Neural cell (in vitro differentiated cells): ENCODE measurements around the gene ADI1. TPM values are rescaled to one million over a fixed set of nuclear protein-coding genes. Genes with fewer than 3 reads are reported as not detected.

ENCODE experiments used
- H2AFZ ChIP-seq: fragments of 200-600, 300-800 bp; sonication (generic), shearing (Covaris generic); 2 replicates; pipeline ENCODE4 v1.6.0; 2014; ENCODE audit warnings: low read depth, mild to moderate bottlenecking, antibody characterized with exemption, low read length, moderate library complexity
- H3F3A ChIP-seq: fragments of 200-600 bp; shearing (Covaris generic); 2 replicates; pipeline ENCODE4 v1.6.1; 2016; ENCODE audit warnings: mild to moderate bottlenecking, moderate library complexity, mixed read lengths, antibody characterized with exemption, low read length; ENCODE audit not compliant: insufficient read depth, poor library complexity, severe bottlenecking
- H3K27ac ChIP-seq: fragments of 200-600, 300-800 bp; sonication (generic), shearing (Covaris generic); 2 replicates; pipeline ENCODE4 v1.5.1; 2014; ENCODE audit warnings: mild to moderate bottlenecking, low read length, moderate library complexity
- H3K27me3 ChIP-seq: fragments of 300-800, 200-600 bp; sonication (generic), shearing (Covaris generic); 2 replicates; pipeline ENCODE4 v1.6.0; 2014; ENCODE audit warnings: mild to moderate bottlenecking, low read depth, low read length, moderate library complexity; ENCODE audit not compliant: insufficient read depth
- H3K36me3 ChIP-seq: fragments of 300-800, 200-600 bp; sonication (generic), shearing (Covaris generic); 2 replicates; pipeline ENCODE4 v1.5.1; 2014; ENCODE audit warnings: mild to moderate bottlenecking, antibody characterized with exemption, low read length, moderate library complexity; ENCODE audit not compliant: insufficient read depth
- H3K4me2 ChIP-seq: fragments of 300-800, 200-600 bp; sonication (generic), shearing (Covaris generic); 2 replicates; pipeline ENCODE4 v1.6.0; 2014; ENCODE audit warnings: mild to moderate bottlenecking, low read length
- H3K4me3 ChIP-seq: fragments of 300-800, 200-600 bp; sonication (generic), shearing (Covaris generic); 2 replicates; pipeline ENCODE4 v1.5.1; 2014; ENCODE audit warnings: mild to moderate bottlenecking, low read length, moderate library complexity
- H3K79me2 ChIP-seq: fragments of 200-600 bp; shearing (Covaris generic); replicated peaks from 2 replicates; pipeline ENCODE4 v1.6.0; 2014; ENCODE audit warnings: mild to moderate bottlenecking, low read length, moderate library complexity; ENCODE audit not compliant: insufficient read depth
- H3K9ac ChIP-seq: fragments of 300-800, 200-600 bp; sonication (generic), shearing (Covaris generic); 2 replicates; pipeline ENCODE4 v1.6.1; 2016; ENCODE audit warnings: mild to moderate bottlenecking, low read length, mixed read lengths
- H3K9me2 ChIP-seq: fragments of 200-600 bp; shearing (Covaris generic); 2 replicates; pipeline ENCODE4 v1.6.1; 2016; ENCODE audit warnings: mild to moderate bottlenecking, low read length, mixed read lengths; ENCODE audit not compliant: insufficient read depth
- H3K9me3 ChIP-seq: fragments of 200-600, 300-800 bp; sonication (generic), shearing (Covaris generic); 2 replicates; pipeline ENCODE4 v1.6.1; 2016; ENCODE audit warnings: mild to moderate bottlenecking, mixed run types, low read length, moderate library complexity, mixed read lengths
- H4K20me1 ChIP-seq: fragments of 200-600 bp; shearing (Covaris generic); 2 replicates; pipeline ENCODE4 v1.6.1; 2016; ENCODE audit warnings: mild to moderate bottlenecking, mixed run types; ENCODE audit not compliant: insufficient read depth
- EP300 ChIP-seq: fragments of 450-650 bp; conservative IDR thresholded peaks from 2 replicates; pipeline ENCODE4 v1.6.1; 2014; ENCODE audit warnings: antibody characterized with exemption, mild to moderate bottlenecking, moderate library complexity; ENCODE audit not compliant: poor library complexity, severe bottlenecking
- EZH2 ChIP-seq: fragments of 200-600, 300-800 bp; shearing (Covaris generic), sonication (generic); IDR thresholded peaks from 2 replicates; pipeline ENCODE4 v1.6.1; 2014; ENCODE audit warnings: antibody characterized with exemption, low read length, borderline replicate concordance, mild to moderate bottlenecking; ENCODE audit not compliant: insufficient read depth, poor library complexity, severe bottlenecking
- MXI1 ChIP-seq: fragments of 450-650 bp; conservative IDR thresholded peaks from 2 replicates; pipeline ENCODE4 v1.6.1; 2014; ENCODE audit warnings: antibody characterized with exemption, mild to moderate bottlenecking; ENCODE audit not compliant: poor library complexity, severe bottlenecking
- POLR2AphosphoS5 ChIP-seq: IDR thresholded peaks from 2 replicates; pipeline ENCODE4 v1.6.1; 2012
- RAD21 ChIP-seq: fragments of 450-650 bp; conservative IDR thresholded peaks from 2 replicates; pipeline ENCODE4 v1.6.1; 2014; ENCODE audit warnings: antibody characterized with exemption, mild to moderate bottlenecking, moderate library complexity
- REST ChIP-seq: IDR thresholded peaks from 2 replicates; pipeline ENCODE4 v1.6.1; 2012; ENCODE audit warnings: borderline replicate concordance
- SMC3 ChIP-seq: fragments of 450-650 bp; conservative IDR thresholded peaks from 2 replicates; pipeline ENCODE4 v1.6.1; 2014; ENCODE audit warnings: antibody characterized with exemption, mild to moderate bottlenecking, moderate library complexity; ENCODE audit not compliant: poor library complexity
- TAF1 ChIP-seq: IDR thresholded peaks from 2 replicates; pipeline ENCODE4 v1.6.1; 2012; ENCODE audit warnings: low read depth
- polyA plus RNA-seq: library from polyadenylated mRNA; depleted of rRNA; stranded (reverse); fragments of >200 nt; gene quantifications from 2 replicates; pipeline ENCODE4 v1.2.3, GENCODE V29; 2014
- TF ChIP-seq, protein P1 (sequence below): fragments of 450-650 bp; IDR thresholded peaks from 2 replicates; pipeline ENCODE4 v1.5.1; 2014; ENCODE audit warnings: antibody characterized with exemption, mild to moderate bottlenecking, moderate library complexity; ENCODE audit not compliant: poor library complexity, severe bottlenecking

The ADI1 gene
- polyA plus RNA-seq, 1 donor from 2014 or later: 23.9 TPM

DNA sequence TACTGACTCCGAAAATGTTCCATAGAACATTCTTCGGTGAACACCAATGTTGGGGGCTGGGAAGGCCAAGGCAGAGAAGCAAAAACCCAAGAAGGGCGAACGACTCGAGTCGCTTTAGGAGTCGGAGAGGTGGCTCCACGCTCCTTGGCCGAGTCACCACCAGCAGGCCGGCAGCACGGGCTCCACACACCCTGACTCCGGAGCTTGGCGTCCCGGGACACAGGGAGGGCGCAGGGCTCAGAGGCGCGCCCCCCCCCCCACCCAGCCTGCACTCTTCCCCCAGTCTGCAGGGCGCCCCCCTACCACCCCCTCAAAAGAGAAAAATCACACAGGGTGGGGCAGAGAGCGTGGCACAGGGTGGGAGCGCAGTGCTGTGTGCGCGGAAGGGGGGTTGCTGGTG lies 7.5 kb upstream of the ADI1 start:
- no peak overlapping the region for H3K4me3 ChIP-seq
- no peaks in the 10 kb centered on the region for H3K79me2 ChIP-seq
- H3F3A ChIP-seq: no peaks in the 10 kb centered on the region
- H3K9ac ChIP-seq: no peak overlapping the region
- no peaks in the 10 kb centered on the region for H3K36me3 ChIP-seq
- H3K27ac ChIP-seq: no peak overlapping the region
- no peaks in the 10 kb centered on the region for H3K27me3 ChIP-seq
- TF ChIP-seq RAD21 (no peak), MXI1 (no peak), REST (no peak), SMC3 (no peak), POLR2AphosphoS5 (no peak)
- no peak overlapping the region for H2AFZ ChIP-seq
- H3K9me3 ChIP-seq: no peaks in the 10 kb centered on the region
- H4K20me1 ChIP-seq: no peaks in the 10 kb centered on the region
- no peaks in the 10 kb centered on the region for H3K9me2 ChIP-seq
- no peak overlapping the region for H3K4me2 ChIP-seq

GRCh38 chr2:3523551-3524041 lies 4.3 kb upstream of the ADI1 start:
- Histone ChIP-seq H3K4me3 (no peak overlapping the region), H4K20me1 (no peaks in the 10 kb centered on the region), H3K9me2 (no peaks in the 10 kb centered on the region), H3F3A (no peaks in the 10 kb centered on the region), H3K79me2 (no peaks in the 10 kb centered on the region), H3K27ac (no peak overlapping the region), H3K9ac (no peak overlapping the region), H3K9me3 (no peaks in the 10 kb centered on the region), H3K4me2 (no peak overlapping the region), H2AFZ (no peak overlapping the region), H3K36me3 (no peaks in the 10 kb centered on the region), H3K27me3 (no peaks in the 10 kb centered on the region)
- TF ChIP-seq, protein P1, sequence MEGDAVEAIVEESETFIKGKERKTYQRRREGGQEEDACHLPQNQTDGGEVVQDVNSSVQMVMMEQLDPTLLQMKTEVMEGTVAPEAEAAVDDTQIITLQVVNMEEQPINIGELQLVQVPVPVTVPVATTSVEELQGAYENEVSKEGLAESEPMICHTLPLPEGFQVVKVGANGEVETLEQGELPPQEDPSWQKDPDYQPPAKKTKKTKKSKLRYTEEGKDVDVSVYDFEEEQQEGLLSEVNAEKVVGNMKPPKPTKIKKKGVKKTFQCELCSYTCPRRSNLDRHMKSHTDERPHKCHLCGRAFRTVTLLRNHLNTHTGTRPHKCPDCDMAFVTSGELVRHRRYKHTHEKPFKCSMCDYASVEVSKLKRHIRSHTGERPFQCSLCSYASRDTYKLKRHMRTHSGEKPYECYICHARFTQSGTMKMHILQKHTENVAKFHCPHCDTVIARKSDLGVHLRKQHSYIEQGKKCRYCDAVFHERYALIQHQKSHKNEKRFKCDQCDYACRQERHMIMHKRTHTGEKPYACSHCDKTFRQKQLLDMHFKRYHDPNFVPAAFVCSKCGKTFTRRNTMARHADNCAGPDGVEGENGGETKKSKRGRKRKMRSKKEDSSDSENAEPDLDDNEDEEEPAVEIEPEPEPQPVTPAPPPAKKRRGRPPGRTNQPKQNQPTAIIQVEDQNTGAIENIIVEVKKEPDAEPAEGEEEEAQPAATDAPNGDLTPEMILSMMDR: no peak
- TF ChIP-seq REST (no peak), EZH2 (no peak), RAD21 (no peak), POLR2AphosphoS5 (no peak), MXI1 (no peak), EP300 (no peak), SMC3 (no peak), TAF1 (no peak)
